ENCODE results near the gene KIR2DL3.

DNA sequence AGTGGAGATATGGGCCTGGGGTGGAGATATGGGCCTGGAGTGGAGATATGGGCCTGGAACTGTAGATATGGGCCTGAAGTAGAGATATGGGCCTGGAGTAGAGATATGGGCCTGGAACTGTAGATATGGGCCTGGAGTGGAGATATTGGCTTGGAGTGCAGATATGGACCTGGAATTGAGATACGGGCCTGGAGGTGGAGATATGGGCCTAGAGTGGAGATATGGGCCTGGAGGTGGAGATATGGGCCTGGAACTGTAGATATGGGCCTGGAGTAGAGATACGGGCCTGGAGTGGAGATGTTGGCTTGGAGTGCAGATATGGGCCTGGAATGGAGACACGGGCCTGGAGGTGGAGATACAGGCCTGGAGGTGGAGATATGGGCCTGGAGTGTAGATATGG is 13.7 kb upstream of the KIR2DL3 start:
- TF ChIP-seq, protein P1, sequence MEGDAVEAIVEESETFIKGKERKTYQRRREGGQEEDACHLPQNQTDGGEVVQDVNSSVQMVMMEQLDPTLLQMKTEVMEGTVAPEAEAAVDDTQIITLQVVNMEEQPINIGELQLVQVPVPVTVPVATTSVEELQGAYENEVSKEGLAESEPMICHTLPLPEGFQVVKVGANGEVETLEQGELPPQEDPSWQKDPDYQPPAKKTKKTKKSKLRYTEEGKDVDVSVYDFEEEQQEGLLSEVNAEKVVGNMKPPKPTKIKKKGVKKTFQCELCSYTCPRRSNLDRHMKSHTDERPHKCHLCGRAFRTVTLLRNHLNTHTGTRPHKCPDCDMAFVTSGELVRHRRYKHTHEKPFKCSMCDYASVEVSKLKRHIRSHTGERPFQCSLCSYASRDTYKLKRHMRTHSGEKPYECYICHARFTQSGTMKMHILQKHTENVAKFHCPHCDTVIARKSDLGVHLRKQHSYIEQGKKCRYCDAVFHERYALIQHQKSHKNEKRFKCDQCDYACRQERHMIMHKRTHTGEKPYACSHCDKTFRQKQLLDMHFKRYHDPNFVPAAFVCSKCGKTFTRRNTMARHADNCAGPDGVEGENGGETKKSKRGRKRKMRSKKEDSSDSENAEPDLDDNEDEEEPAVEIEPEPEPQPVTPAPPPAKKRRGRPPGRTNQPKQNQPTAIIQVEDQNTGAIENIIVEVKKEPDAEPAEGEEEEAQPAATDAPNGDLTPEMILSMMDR (IDR thresholded peaks at IDR 0.05): no peak
- TF ChIP-seq POLR2AphosphoS5 (IDR thresholded peaks at IDR 0.05; ENCODE audit: insufficient read depth in 1 of 2, low read depth in 1 of 2) (no peak), POLR2A (IDR thresholded peaks at IDR 0.05) (no peak)
